ENCODE data around the gene GALNT17.

DNA sequence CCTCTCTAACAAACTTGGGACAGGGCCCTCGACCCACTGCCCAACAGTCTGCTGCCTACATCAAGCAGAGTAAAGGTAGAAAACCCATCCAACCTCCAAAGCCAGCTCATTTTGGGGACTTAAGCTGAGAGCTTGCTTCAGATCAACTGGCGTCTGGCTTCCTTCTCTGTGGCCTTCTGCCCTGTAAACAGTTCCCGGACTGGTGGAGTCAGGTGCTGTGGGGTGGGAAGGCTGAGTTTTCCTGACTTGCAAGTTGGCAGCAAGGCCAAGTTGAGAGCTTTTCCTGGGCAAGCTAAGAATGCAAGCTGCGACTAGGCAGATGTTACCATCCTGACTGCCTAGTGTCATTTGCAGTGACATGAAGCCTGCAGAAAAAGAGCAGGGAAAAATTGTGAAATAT is 3.7 kb downstream of the GALNT17 start:
- TF ChIP-seq, protein P1, sequence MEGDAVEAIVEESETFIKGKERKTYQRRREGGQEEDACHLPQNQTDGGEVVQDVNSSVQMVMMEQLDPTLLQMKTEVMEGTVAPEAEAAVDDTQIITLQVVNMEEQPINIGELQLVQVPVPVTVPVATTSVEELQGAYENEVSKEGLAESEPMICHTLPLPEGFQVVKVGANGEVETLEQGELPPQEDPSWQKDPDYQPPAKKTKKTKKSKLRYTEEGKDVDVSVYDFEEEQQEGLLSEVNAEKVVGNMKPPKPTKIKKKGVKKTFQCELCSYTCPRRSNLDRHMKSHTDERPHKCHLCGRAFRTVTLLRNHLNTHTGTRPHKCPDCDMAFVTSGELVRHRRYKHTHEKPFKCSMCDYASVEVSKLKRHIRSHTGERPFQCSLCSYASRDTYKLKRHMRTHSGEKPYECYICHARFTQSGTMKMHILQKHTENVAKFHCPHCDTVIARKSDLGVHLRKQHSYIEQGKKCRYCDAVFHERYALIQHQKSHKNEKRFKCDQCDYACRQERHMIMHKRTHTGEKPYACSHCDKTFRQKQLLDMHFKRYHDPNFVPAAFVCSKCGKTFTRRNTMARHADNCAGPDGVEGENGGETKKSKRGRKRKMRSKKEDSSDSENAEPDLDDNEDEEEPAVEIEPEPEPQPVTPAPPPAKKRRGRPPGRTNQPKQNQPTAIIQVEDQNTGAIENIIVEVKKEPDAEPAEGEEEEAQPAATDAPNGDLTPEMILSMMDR (conservative IDR thresholded peaks at IDR 0.05) = no peak
- no peak for TF ChIP-seq EZH2 (IDR thresholded peaks at IDR 0.05; ENCODE audit: low read depth)
